ENCODE results near the gene MYDGF.

DNA sequence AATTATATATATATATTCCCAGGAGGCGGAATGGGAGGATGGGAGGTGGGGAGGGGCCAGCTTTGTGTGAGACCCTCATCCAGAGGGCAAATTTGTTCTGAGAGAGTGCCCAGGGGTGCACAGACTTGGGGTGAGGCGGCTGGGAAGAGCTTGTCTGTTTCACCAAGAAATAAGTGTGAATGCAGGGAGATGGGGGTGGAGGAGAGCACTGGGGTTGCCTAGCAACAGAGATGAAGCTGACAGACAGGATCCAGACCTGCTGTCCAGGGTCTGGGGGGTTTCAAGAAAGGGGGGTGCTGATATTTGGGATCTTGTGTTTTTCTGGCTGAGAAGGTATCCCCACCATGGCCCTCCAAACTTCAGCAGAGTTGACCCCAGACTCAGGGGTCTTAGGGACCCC is 49.5 kb downstream of the MYDGF start:
- TF ChIP-seq EZH2 (IDR thresholded peaks at IDR 0.05; ENCODE audit: borderline replicate concordance, insufficient read depth, low read length, poor library complexity, severe bottlenecking): no peak
- TF ChIP-seq, protein P1, sequence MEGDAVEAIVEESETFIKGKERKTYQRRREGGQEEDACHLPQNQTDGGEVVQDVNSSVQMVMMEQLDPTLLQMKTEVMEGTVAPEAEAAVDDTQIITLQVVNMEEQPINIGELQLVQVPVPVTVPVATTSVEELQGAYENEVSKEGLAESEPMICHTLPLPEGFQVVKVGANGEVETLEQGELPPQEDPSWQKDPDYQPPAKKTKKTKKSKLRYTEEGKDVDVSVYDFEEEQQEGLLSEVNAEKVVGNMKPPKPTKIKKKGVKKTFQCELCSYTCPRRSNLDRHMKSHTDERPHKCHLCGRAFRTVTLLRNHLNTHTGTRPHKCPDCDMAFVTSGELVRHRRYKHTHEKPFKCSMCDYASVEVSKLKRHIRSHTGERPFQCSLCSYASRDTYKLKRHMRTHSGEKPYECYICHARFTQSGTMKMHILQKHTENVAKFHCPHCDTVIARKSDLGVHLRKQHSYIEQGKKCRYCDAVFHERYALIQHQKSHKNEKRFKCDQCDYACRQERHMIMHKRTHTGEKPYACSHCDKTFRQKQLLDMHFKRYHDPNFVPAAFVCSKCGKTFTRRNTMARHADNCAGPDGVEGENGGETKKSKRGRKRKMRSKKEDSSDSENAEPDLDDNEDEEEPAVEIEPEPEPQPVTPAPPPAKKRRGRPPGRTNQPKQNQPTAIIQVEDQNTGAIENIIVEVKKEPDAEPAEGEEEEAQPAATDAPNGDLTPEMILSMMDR (IDR thresholded peaks at IDR 0.05; ENCODE audit: poor library complexity, severe bottlenecking): no peak
- no peak for TF ChIP-seq POLR2AphosphoS5 (IDR thresholded peaks at IDR 0.05)
- TF ChIP-seq EP300 (conservative IDR thresholded peaks at IDR 0.05; ENCODE audit: poor library complexity, severe bottlenecking): no peak
- no peak for TF ChIP-seq MXI1 (conservative IDR thresholded peaks at IDR 0.05; ENCODE audit: poor library complexity, severe bottlenecking)
- no peak for TF ChIP-seq TAF1 (IDR thresholded peaks at IDR 0.05; ENCODE audit: low read depth)
